Lower lobe of right lung (tissue), 2 donors: ENCODE results near the gene IRX2. TPM values are rescaled to one million over a fixed set of nuclear protein-coding genes. Genes with fewer than 3 reads are reported as not detected.
A peak's percentile ranks its signal among the peaks of the same experiment; 100 is the strongest.

Source experiments
- ATAC-seq, 2 donors: fragments of 200-7000 bp; cut with Tn5 transposase; one replicate each; pipeline ENCODE4 v1.9.1; 2020 to 2022; ENCODE audit warnings: mild to moderate bottlenecking in 2 of 2, moderate library complexity in 2 of 2
- DNase-seq: peaks from one replicate; pipeline ENCODE4 v3.0.0-alpha.2; 2020
- H3K27ac ChIP-seq: fragments of 200-600 bp; one replicate; pipeline ENCODE4 v1.8.0; 2022
- H3K27me3 ChIP-seq: fragments of 200-600 bp; one replicate; pipeline ENCODE4 v1.8.0; 2022; ENCODE audit warnings: low read depth
- H3K36me3 ChIP-seq: fragments of 200-600 bp; one replicate; pipeline ENCODE4 v1.8.0; 2022; ENCODE audit warnings: mild to moderate bottlenecking
- H3K4me1 ChIP-seq: fragments of 200-600 bp; one replicate; pipeline ENCODE4 v1.8.0; 2022
- H3K4me3 ChIP-seq: fragments of 200-600 bp; one replicate; pipeline ENCODE4 v1.8.0; 2022; ENCODE audit warnings: mild to moderate bottlenecking
- H3K9me3 ChIP-seq: fragments of 200-600 bp; one replicate; pipeline ENCODE4 v1.8.0; 2022
- CTCF ChIP-seq: fragments of 200-600 bp; IDR thresholded peaks from one replicate; pipeline ENCODE4 v1.8.0; 2022; ENCODE audit warnings: antibody characterized with exemption, mild to moderate bottlenecking
- intact Hi-C: fragments of 100-400 bp; cut with DNase I; formaldehyde crosslinking; loops from one replicate; pipeline ENCODE4 v1.11.0; 2022
- total RNA-seq: library from RNA; stranded (reverse); fragmentation: NEBNext Ultra II Directional; extraction: Animal tissue kit (Norgen Biotek cat#: 25700); gene quantifications from one replicate; pipeline ENCODE4 v1.2.1, GENCODE V29; 2021
- donor health status: DM: no; HTN: yes; CAD: no; lungs with severe emphysema.

Gene IRX2
- total RNA-seq, 1 donor from 2014 or later, result 52.1 TPM

- H3K27me3 ChIP-seq, result peaks cover 82% of the 10 kb centered on the region
- H3K4me3 ChIP-seq, result no peak overlapping the region
- H3K4me1 ChIP-seq, result no peaks in the 10 kb centered on the region
- intact Hi-C loops, result no loop called here
- peak overlapping the region; percentile 86 for H3K27ac ChIP-seq
- H3K9me3 ChIP-seq, result no peaks in the 10 kb centered on the region
- no peaks in the 10 kb centered on the region for H3K36me3 ChIP-seq
- ATAC-seq (no peak), DNase-seq (no peak)
- no peak for TF ChIP-seq CTCF
Observed at GRCh38 chr5:2741956-2742355, 9.5 kb downstream of the IRX2 start.

- Histone ChIP-seq H3K27me3 (peaks cover 84% of the 10 kb centered on the region), H3K27ac (peak overlapping the region; percentile 86), H3K36me3 (no peaks in the 10 kb centered on the region), H3K4me1 (no peaks in the 10 kb centered on the region), H3K9me3 (no peaks in the 10 kb centered on the region), H3K4me3 (peak overlapping the region; percentile 58)
- intact Hi-C loops, result no loop called here
- ATAC-seq (peak in 1 of 2 donors; percentile 1), DNase-seq (no peak)
- no peak for TF ChIP-seq CTCF
Observed at GRCh38 chr5:2740876-2741555, 10.5 kb downstream of the IRX2 start.

GRCh38 chr5:2740051-2740875 is 11.2 kb downstream of the IRX2 start:
- TF ChIP-seq CTCF, result no peak
- DNase-seq, result no peak
- H3K36me3 ChIP-seq, result no peaks in the 10 kb centered on the region
- H3K4me1 ChIP-seq, result no peaks in the 10 kb centered on the region
- H3K4me3 ChIP-seq, result peak overlapping the region; percentile 58
- peak; percentile 21 to 47 for ATAC-seq
- peaks cover 78% of the 10 kb centered on the region for H3K27me3 ChIP-seq
- peak overlapping the region; percentile 86 for H3K27ac ChIP-seq
- intact Hi-C loops, result no loop called here
- H3K9me3 ChIP-seq, result no peaks in the 10 kb centered on the region

- intact Hi-C loops, result no loop called here
- H3K4me1 ChIP-seq, result no peaks in the 10 kb centered on the region
- ATAC-seq (peak; percentile 66 to 69), DNase-seq (peak; percentile 56)
- peak overlapping the region; percentile 58 for H3K4me3 ChIP-seq
- H3K27ac ChIP-seq, result peak overlapping the region; percentile 86
- H3K36me3 ChIP-seq, result no peaks in the 10 kb centered on the region
- no peaks in the 10 kb centered on the region for H3K9me3 ChIP-seq
- peaks cover 70% of the 10 kb centered on the region for H3K27me3 ChIP-seq
- no peak for TF ChIP-seq CTCF
Observed at GRCh38 chr5:2739360-2740050, 12.0 kb downstream of the IRX2 start.

GRCh38 chr5:2738700-2739359 is 12.6 kb downstream of the IRX2 start:
- no peak for TF ChIP-seq CTCF
- H3K4me1 ChIP-seq, result no peaks in the 10 kb centered on the region
- peaks cover 73% of the 10 kb centered on the region for H3K27me3 ChIP-seq
- ATAC-seq, result peak; percentile 34 to 43
- no peaks in the 10 kb centered on the region for H3K9me3 ChIP-seq
- peak overlapping the region; percentile 86 for H3K27ac ChIP-seq
- no peaks in the 10 kb centered on the region for H3K36me3 ChIP-seq
- intact Hi-C loops, result no loop called here
- no peak for DNase-seq
- peak overlapping the region; percentile 58 for H3K4me3 ChIP-seq
